ENCODE results near the gene SYP.

DNA sequence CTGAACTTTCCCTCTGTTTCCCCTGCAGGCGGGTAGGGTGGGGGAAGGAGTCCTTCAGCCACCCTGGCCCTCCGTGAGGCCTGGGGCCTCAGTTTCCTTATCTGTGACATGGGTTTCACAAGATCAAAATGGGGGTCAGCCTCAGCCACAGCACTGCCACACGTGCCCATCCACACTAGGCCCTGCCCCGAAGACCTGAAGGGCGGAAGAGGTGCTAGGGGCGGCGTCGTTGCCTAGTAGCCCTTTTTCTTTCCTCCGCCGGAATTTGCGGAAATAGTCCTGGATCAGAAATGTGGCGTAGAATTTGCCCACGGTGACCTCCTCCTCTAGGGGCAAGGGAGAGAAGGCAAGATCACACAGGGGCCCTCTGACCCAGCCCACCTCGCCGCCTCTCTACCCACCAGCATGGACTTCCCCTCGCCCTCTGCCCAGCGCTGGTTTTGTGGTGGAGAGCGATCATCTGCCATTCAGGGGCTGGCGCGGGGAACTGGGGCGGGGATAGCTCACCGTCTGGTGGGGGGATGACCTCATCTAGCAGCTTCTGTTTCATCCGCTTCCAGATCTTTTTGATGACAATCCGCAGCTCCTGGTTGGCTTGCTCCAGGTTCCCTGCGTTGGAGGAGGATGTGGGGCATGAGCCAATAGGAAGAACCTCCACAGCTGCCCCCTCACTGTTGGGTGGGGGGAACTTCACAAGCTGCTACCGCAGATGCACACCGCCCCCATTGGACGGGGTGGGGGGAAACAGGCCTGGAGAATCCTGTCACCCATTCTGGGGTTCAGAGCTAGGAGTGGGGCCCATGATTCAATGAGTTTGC, 9.7 kb upstream of the SYP start:
- no peak for TF ChIP-seq POLR2A (IDR thresholded peaks at IDR 0.05)
- TF ChIP-seq, protein P1, sequence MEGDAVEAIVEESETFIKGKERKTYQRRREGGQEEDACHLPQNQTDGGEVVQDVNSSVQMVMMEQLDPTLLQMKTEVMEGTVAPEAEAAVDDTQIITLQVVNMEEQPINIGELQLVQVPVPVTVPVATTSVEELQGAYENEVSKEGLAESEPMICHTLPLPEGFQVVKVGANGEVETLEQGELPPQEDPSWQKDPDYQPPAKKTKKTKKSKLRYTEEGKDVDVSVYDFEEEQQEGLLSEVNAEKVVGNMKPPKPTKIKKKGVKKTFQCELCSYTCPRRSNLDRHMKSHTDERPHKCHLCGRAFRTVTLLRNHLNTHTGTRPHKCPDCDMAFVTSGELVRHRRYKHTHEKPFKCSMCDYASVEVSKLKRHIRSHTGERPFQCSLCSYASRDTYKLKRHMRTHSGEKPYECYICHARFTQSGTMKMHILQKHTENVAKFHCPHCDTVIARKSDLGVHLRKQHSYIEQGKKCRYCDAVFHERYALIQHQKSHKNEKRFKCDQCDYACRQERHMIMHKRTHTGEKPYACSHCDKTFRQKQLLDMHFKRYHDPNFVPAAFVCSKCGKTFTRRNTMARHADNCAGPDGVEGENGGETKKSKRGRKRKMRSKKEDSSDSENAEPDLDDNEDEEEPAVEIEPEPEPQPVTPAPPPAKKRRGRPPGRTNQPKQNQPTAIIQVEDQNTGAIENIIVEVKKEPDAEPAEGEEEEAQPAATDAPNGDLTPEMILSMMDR (IDR thresholded peaks at IDR 0.05) = no peak

All from suprapubic skin (tissue), 3 donors.